Measurements from ENCODE around the gene TMEM120B.

- TF ChIP-seq CTCF (IDR thresholded peaks at IDR 0.05) (no peak), POLR2A (IDR thresholded peaks at IDR 0.05) (no peak), POLR2AphosphoS5 (IDR thresholded peaks at IDR 0.05; ENCODE audit: insufficient read depth in 1 of 2, low read depth in 1 of 2) (no peak)
These were observed 71.2 kb downstream of the TMEM120B start for GRCh38 chr12:121783766-121784165.
